IMR-90 (cell line): ENCODE results near the gene PLCL1. TPM values are rescaled to one million over a fixed set of nuclear protein-coding genes. Genes with fewer than 3 reads are reported as not detected.

Experiments
- ATAC-seq: fragments of 200-7000 bp; cut with Tn5 transposase; 2 replicates; pipeline ENCODE4 v1.9.1; 2020; ENCODE audit warnings: low read depth, mild to moderate bottlenecking, moderate library complexity
- BruUV-seq: library from RNA; stranded (reverse); fragments of 400-500 nt; replicated peaks from 2 replicates; lab custom pipeline; 2021; lab: Mats Ljungman, UMichigan
- CTCF ChIA-PET: fragments of 300-600 bp; formaldehyde crosslinking; extraction: SDS; loops from one replicate; lab custom pipeline; 2021; ENCODE audit warnings: antibody characterized with exemption; lab: Yijun Ruan, JAX
- POLR2A ChIA-PET: fragments of 300-600 bp; sonication (Branson Sonifier 250); formaldehyde crosslinking; loops from one replicate; lab custom pipeline; 2022; ENCODE audit warnings: antibody characterized with exemption; ENCODE audit not compliant: unreplicated experiment; lab: Charles Lee
- DNase-seq: peaks from one replicate; pipeline ENCODE4 v3.0.0; 2013
- H2AFZ ChIP-seq: replicated peaks from 2 replicates; pipeline ENCODE3; 2013; ENCODE audit warnings: low read length, mild to moderate bottlenecking; ENCODE audit not compliant: poor library complexity
- H2AK5ac ChIP-seq: 2 replicates; pipeline ENCODE4 v1.6.1; 2013; ENCODE audit warnings: low read depth, low read length, inconsistent platforms
- H2AK9ac ChIP-seq: replicated peaks from 2 replicates; pipeline ENCODE3; 2013; ENCODE audit warnings: mild to moderate bottlenecking, low read depth, low read length, moderate library complexity; ENCODE audit not compliant: poor library complexity
- H2BK120ac ChIP-seq: 2 replicates; pipeline ENCODE4 v1.6.1; 2013; ENCODE audit warnings: low read depth, low read length, inconsistent platforms
- H2BK15ac ChIP-seq: 3 replicates; pipeline ENCODE4 v1.6.1; 2013; ENCODE audit warnings: low read depth, low read length, inconsistent platforms
- H2BK20ac ChIP-seq: 2 replicates; pipeline ENCODE4 v1.6.1; 2013; ENCODE audit warnings: low read depth, mild to moderate bottlenecking, inconsistent platforms, low read length, moderate library complexity
- H2BK5ac ChIP-seq: 2 replicates; pipeline ENCODE4 v1.6.1; 2013; ENCODE audit warnings: mild to moderate bottlenecking, low read depth, low read length, inconsistent platforms; ENCODE audit not compliant: poor library complexity, severe bottlenecking
- H3K14ac ChIP-seq: replicated peaks from 2 replicates; pipeline ENCODE4 v1.6.1; 2013; ENCODE audit warnings: low read depth, low read length, inconsistent platforms
- H3K18ac ChIP-seq: 2 replicates; pipeline ENCODE4 v1.6.1; 2013; ENCODE audit warnings: low read depth, low read length, control low read depth
- H3K23ac ChIP-seq: 2 replicates; pipeline ENCODE4 v1.6.1; 2013; ENCODE audit warnings: low read depth, low read length, inconsistent platforms
- H3K27ac ChIP-seq: 2 replicates; pipeline ENCODE4 v1.5.1; 2013; ENCODE audit warnings: mild to moderate bottlenecking, control low read depth, low read length; ENCODE audit not compliant: insufficient read depth
- H3K27me3 ChIP-seq: 2 replicates; pipeline ENCODE4 v1.6.1; 2013; ENCODE audit warnings: low read length; ENCODE audit not compliant: control insufficient read depth, insufficient read depth
- H3K36me3 ChIP-seq: 2 replicates; pipeline ENCODE4 v1.6.1; 2013; ENCODE audit warnings: low read length, mixed read lengths; ENCODE audit not compliant: control insufficient read depth, insufficient read depth
- H3K4ac ChIP-seq: 2 replicates; pipeline ENCODE4 v1.6.1; 2013; ENCODE audit warnings: low read depth, low read length, inconsistent platforms
- H3K4me1 ChIP-seq: 2 replicates; pipeline ENCODE4 v1.6.1; 2013; ENCODE audit warnings: low read length, mixed read lengths; ENCODE audit not compliant: control insufficient read depth, insufficient read depth
- H3K4me2 ChIP-seq: 2 replicates; pipeline ENCODE4 v1.6.1; 2013; ENCODE audit warnings: low read depth, mild to moderate bottlenecking, control low read depth, low read length, moderate library complexity
- H3K4me3 ChIP-seq: 2 replicates; pipeline ENCODE4 v1.5.1; 2013; ENCODE audit warnings: low read depth, mild to moderate bottlenecking, control low read depth, low read length, moderate library complexity; ENCODE audit not compliant: insufficient read depth
- H3K56ac ChIP-seq: 2 replicates; pipeline ENCODE4 v1.6.1; 2013; ENCODE audit warnings: low read length, inconsistent platforms; ENCODE audit not compliant: insufficient read depth; ENCODE audit errors: extremely low read depth
- H3K79me1 ChIP-seq, 2 experiments: 2 replicates each; pipeline ENCODE4 v1.6.1; 2013; ENCODE audit warnings: low read length in 2 of 2, inconsistent platforms in 1 of 2, low read depth in 1 of 2
- H3K9ac ChIP-seq: 2 replicates; pipeline ENCODE4 v1.6.1; 2013; ENCODE audit warnings: low read depth, low read length, control low read depth
- H3K9me1 ChIP-seq: 2 replicates; pipeline ENCODE4 v1.6.1; 2013; ENCODE audit warnings: low read length, inconsistent platforms; ENCODE audit not compliant: insufficient read depth
- H3K9me3 ChIP-seq: 2 replicates; pipeline ENCODE4 v1.6.1; 2013; ENCODE audit warnings: low read length; ENCODE audit not compliant: control insufficient read depth, insufficient read depth
- H4K20me1 ChIP-seq: 2 replicates; pipeline ENCODE4 v1.6.1; 2013; ENCODE audit warnings: low read length, inconsistent platforms; ENCODE audit not compliant: insufficient read depth
- H4K5ac ChIP-seq: 2 replicates; pipeline ENCODE4 v1.6.1; 2013; ENCODE audit warnings: mild to moderate bottlenecking, low read depth, low read length, control low read depth
- H4K8ac ChIP-seq, 2 experiments: 2 replicates each; pipeline ENCODE4 v1.6.1; 2013; ENCODE audit warnings: low read depth in 2 of 2, low read length in 2 of 2, control low read depth in 1 of 2, inconsistent platforms in 1 of 2
- H4K91ac ChIP-seq: 2 replicates; pipeline ENCODE4 v1.6.1; 2013; ENCODE audit warnings: low read depth, low read length, inconsistent platforms; ENCODE audit not compliant: insufficient read depth
- BHLHE40 ChIP-seq: fragments of 150-350 bp; IDR thresholded peaks from 2 replicates; pipeline ENCODE4 v1.6.1; 2016; ENCODE audit warnings: mild to moderate bottlenecking, low read depth, low read length
- CEBPB ChIP-seq: IDR thresholded peaks from 2 replicates; pipeline ENCODE4 v1.6.1; 2012; ENCODE audit warnings: low read depth, low read length, improper control_type of control experiment
- CHD1 ChIP-seq: IDR thresholded peaks from 2 replicates; pipeline ENCODE4 v1.6.1; 2012; ENCODE audit warnings: low read depth, low read length, improper control_type of control experiment
- CTCF ChIP-seq: conservative IDR thresholded peaks from 2 replicates; pipeline ENCODE4 v1.5.1; 2012; ENCODE audit warnings: mild to moderate bottlenecking, low read depth, low read length, improper control_type of control experiment
- FOS ChIP-seq: fragments of 150-350 bp; IDR thresholded peaks from 2 replicates; pipeline ENCODE4 v1.6.1; 2016; ENCODE audit warnings: low read depth, low read length
- MAFK ChIP-seq: IDR thresholded peaks from 2 replicates; pipeline ENCODE4 v1.6.1; 2012; ENCODE audit warnings: low read depth, low read length, improper control_type of control experiment
- MAZ ChIP-seq: IDR thresholded peaks from 2 replicates; pipeline ENCODE4 v1.6.1; 2012; ENCODE audit warnings: low read depth, mild to moderate bottlenecking, low read length, improper control_type of control experiment, moderate library complexity, borderline replicate concordance
- MXI1 ChIP-seq: IDR thresholded peaks from 2 replicates; pipeline ENCODE4 v1.6.1; 2012; ENCODE audit warnings: low read depth, mild to moderate bottlenecking, low read length, moderate library complexity, borderline replicate concordance
- NFE2L2 ChIP-seq: fragments of 150-350 bp; IDR thresholded peaks from 2 replicates; pipeline ENCODE4 v1.6.1; 2016; ENCODE audit warnings: low read depth, mild to moderate bottlenecking, low read length
- POLR2A ChIP-seq: IDR thresholded peaks from 2 replicates; pipeline ENCODE4 v1.6.1; 2012; ENCODE audit warnings: mild to moderate bottlenecking, low read depth, low read length
- RAD21 ChIP-seq: IDR thresholded peaks from 2 replicates; pipeline ENCODE4 v1.6.1; 2012; ENCODE audit warnings: low read length, improper control_type of control experiment
- RCOR1 ChIP-seq: IDR thresholded peaks from 2 replicates; pipeline ENCODE4 v1.6.1; 2012; ENCODE audit warnings: mild to moderate bottlenecking, low read length, improper control_type of control experiment; ENCODE audit not compliant: insufficient replicate concordance
- RFX5 ChIP-seq: IDR thresholded peaks from 2 replicates; pipeline ENCODE4 v1.8.0; 2012; ENCODE audit warnings: low read depth, mild to moderate bottlenecking, low read length, moderate library complexity
- SMC3 ChIP-seq: fragments of 150-350 bp; IDR thresholded peaks from 2 replicates; pipeline ENCODE4 v1.6.1; 2016; ENCODE audit warnings: low read depth, mild to moderate bottlenecking, antibody characterized with exemption, low read length, moderate library complexity
- USF2 ChIP-seq: fragments of 150-350 bp; IDR thresholded peaks from 2 replicates; pipeline ENCODE4 v1.6.1; 2017; ENCODE audit warnings: mild to moderate bottlenecking, antibody characterized with exemption, low read length, low read depth
- WGBS, 2 experiments: methylation state at CpG; one replicate each; pipeline versions ENCODE4 v1.1.5 to v1.1.7; 2013; ENCODE audit warnings: missing lambda C conversion rate in 2 of 2; ENCODE audit not compliant: insufficient read length in 1 of 2; ENCODE audit errors: extremely low coverage in 2 of 2; 5-methylcytosine and 5-hydroxymethylcytosine counted together
- dilution Hi-C: fragments of 300-500 bp; cut with HindIII; formaldehyde crosslinking; loops from one replicate; pipeline ENCODE4 v1.14.3; 2018; ENCODE audit warnings: low sequenced_read_pairs; ENCODE audit not compliant: unreplicated experiment
- in situ Hi-C: fragments of 300-500 bp; cut with MboI; formaldehyde crosslinking; loops from 3 replicates; pipeline ENCODE4 v1.14.3; 2019; ENCODE audit warnings: low sequenced_read_pairs, inconsistent platforms, mixed read lengths
- intact Hi-C: fragments of 100-400 bp; cut with micrococcal nuclease; formaldehyde crosslinking; loops from 2 replicates; pipeline ENCODE4 v1.10.0; 2022
- polyA plus RNA-seq, 3 experiments: library from polyadenylated mRNA; depleted of rRNA; stranded (reverse); fragments of >200 nt; gene quantifications; 2 replicates each; pipeline ENCODE4 v1.2.3, GENCODE V29; 2012; ENCODE audit warnings: low replicate concordance in 1 of 3
- total RNA-seq: library from RNA; depleted of rRNA; stranded (reverse); fragments of >200 nt; gene quantifications from 2 replicates; pipeline ENCODE4 v1.2.3, GENCODE V29; 2012

Gene PLCL1
- total and polyA plus RNA-seq, 2 of the 4 experiments (the other 2 are of a cell fraction) = 0.14 to 0.18 TPM

- Histone ChIP-seq H2BK120ac (no peak overlapping the region), H4K91ac (no peak overlapping the region), H3K27ac (no peak overlapping the region), H3K4me1 (no peaks in the 10 kb centered on the region), H3K4me3 (no peak overlapping the region), H3K79me1 (no peaks in the 10 kb centered on the region), H2BK20ac (no peak overlapping the region), H3K9me1 (no peaks in the 10 kb centered on the region), H3K18ac (no peak overlapping the region), H2AK5ac (no peak overlapping the region), H3K27me3 (no peaks in the 10 kb centered on the region), H3K14ac (no peak overlapping the region), H3K23ac (no peak overlapping the region), H2AK9ac (no peak overlapping the region), H4K20me1 (no peaks in the 10 kb centered on the region), H4K5ac (no peak overlapping the region), H2BK15ac (no peak overlapping the region), H4K8ac (no peak overlapping the region), H3K9me3 (no peaks in the 10 kb centered on the region), H2BK5ac (no peak overlapping the region), H3K56ac (no peak overlapping the region), H3K9ac (no peak overlapping the region), H3K4me2 (no peak overlapping the region), H2AFZ (no peak overlapping the region), H3K36me3 (no peaks in the 10 kb centered on the region), H3K4ac (no peak overlapping the region)
- in situ Hi-C loops (no loop called here), dilution Hi-C loops (no loop called here), intact Hi-C loops (no loop called here)
- POLR2A ChIA-PET = no interaction called here
- DNase-seq (no peak), ATAC-seq (no peak)
- CTCF ChIA-PET = no interaction called here
- no TSS peak for BruUV-seq
- no peak for TF ChIP-seq CTCF
- TF ChIP-seq MAFK = no peak
- TF ChIP-seq CHD1 = no peak
- no peak for TF ChIP-seq NFE2L2
- TF ChIP-seq MXI1 = no peak
- no peak for TF ChIP-seq USF2
- TF ChIP-seq BHLHE40 = no peak
- no peak for TF ChIP-seq SMC3
- TF ChIP-seq CEBPB = no peak
- no peak for TF ChIP-seq FOS
- no peak for TF ChIP-seq MAZ
- TF ChIP-seq RCOR1 = no peak
- no peak for TF ChIP-seq RAD21
- no peak for TF ChIP-seq RFX5
- TF ChIP-seq POLR2A = no peak
- no CpG with 5 or more reads among the region's 2 CpGs for WGBS, 2 experiments
Measured at GRCh38 chr2:198040835-198041234, 236.4 kb downstream of the PLCL1 start.
